ENCODE data around the gene PLPP3.

DNA sequence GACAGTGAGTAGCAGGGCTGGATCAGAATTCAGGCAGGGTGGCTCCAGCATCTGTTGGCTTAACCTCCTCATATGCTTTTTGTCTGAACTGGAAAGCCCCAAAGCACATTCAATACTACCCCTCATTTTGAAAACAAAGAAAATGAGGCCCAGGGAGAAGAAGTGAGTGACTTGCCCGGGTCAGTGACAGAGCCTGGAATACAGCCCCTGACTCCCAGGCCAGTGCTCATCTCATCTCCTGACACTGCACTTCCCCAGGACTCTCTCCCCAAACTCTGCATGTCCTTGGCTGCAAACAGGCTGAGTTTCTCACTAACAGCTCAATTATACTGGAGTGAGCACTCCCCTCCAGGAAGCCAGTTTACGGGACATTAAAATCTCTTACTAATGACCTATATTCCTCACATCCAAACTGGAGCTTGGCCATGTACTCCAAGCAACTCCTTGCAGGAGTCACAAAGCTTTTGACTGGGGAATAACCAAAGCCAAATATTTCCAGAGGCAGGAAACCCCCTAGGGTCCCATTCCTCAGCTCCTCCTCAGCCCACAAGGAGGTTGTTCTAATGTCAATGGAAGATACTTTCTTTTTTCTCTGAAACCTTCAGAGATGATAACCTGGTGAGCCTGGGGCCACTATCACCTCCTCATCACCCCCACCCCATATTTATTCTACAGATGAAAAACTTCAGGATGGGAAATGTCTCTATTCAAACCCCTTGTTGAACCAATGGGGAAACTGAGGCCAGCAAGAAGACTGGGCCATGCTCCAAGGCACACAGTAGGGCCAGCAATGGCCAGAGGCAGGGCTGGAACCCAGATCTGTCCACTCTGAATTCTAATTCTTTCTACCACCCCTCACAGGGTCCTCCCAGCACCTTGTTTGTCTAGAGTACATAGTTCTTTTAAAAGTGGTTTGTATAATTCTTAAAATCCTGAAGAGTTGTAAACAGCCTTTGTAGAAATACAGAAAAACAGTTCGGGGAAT, 127.0 kb downstream of the PLPP3 start:
- TF ChIP-seq POLR2AphosphoS5 (IDR thresholded peaks at IDR 0.05; ENCODE audit: low read depth, low read length) (no peak), POLR2A (IDR thresholded peaks at IDR 0.05; ENCODE audit: low read depth, low read length) (no peak)

Data from GM12892 (cell line).